NCI-H2171 treated with DMSO at 0.1 percent for 48 hours (cell line): ENCODE results near the gene TNFRSF8.

ENCODE experiments used
- DNase-seq: peaks from one replicate; lab custom pipeline; 2025; lab: John Stamatoyannopoulos, UW

Gene TNFRSF8

GRCh38 chr1:12141163-12141850, 78.2 kb downstream of the TNFRSF8 start:
- DNase-seq, result no peak

- no peak for DNase-seq
These were observed 79.2 kb downstream of the TNFRSF8 start for GRCh38 chr1:12142141-12142823.

GRCh38 chr1:12142891-12143630, 80.0 kb downstream of the TNFRSF8 start:
- DNase-seq, result no peak

GRCh38 chr1:12143631-12144155, 80.6 kb downstream of the TNFRSF8 start:
- DNase-seq, result no peak

GRCh38 chr1:12144236-12144635, 81.1 kb downstream of the TNFRSF8 start:
- no peak for DNase-seq

GRCh38 chr1:12144969-12145368, 81.9 kb downstream of the TNFRSF8 start:
- no peak for DNase-seq

- no peak for DNase-seq
These were observed 82.7 kb downstream of the TNFRSF8 start for GRCh38 chr1:12145616-12146342.

- DNase-seq, result no peak
These were observed 83.4 kb downstream of the TNFRSF8 start for GRCh38 chr1:12146343-12147112.

- no peak for DNase-seq
These were observed 84.1 kb downstream of the TNFRSF8 start for GRCh38 chr1:12147201-12147701.

- no peak for DNase-seq
These were observed 85.3 kb downstream of the TNFRSF8 start for GRCh38 chr1:12148160-12148957.

- no peak for DNase-seq
These were observed 86.1 kb downstream of the TNFRSF8 start for GRCh38 chr1:12148958-12149790.

GRCh38 chr1:12149791-12150175, 86.7 kb downstream of the TNFRSF8 start:
- no peak for DNase-seq

- DNase-seq, result no peak
These were observed 87.5 kb downstream of the TNFRSF8 start for GRCh38 chr1:12150456-12151200.

- no peak for DNase-seq
These were observed 88.4 kb downstream of the TNFRSF8 start for GRCh38 chr1:12151465-12151864.

GRCh38 chr1:12152113-12152891, 89.2 kb downstream of the TNFRSF8 start:
- no peak for DNase-seq

- DNase-seq, result no peak
These were observed 90.2 kb downstream of the TNFRSF8 start for GRCh38 chr1:12153181-12153785.

- no peak for DNase-seq
These were observed 92.2 kb downstream of the TNFRSF8 start for GRCh38 chr1:12155328-12155727.
